ENCODE data around the gene SEPTIN12. TPM values are rescaled to one million over a fixed set of nuclear protein-coding genes. Genes with fewer than 3 reads are reported as not detected.
A peak's percentile ranks its signal among the peaks of the same experiment; 100 is the strongest.

The SEPTIN12 gene
- total and polyA plus RNA-seq, 7 donors: 0.41 TPM; not detected in 6

DNA sequence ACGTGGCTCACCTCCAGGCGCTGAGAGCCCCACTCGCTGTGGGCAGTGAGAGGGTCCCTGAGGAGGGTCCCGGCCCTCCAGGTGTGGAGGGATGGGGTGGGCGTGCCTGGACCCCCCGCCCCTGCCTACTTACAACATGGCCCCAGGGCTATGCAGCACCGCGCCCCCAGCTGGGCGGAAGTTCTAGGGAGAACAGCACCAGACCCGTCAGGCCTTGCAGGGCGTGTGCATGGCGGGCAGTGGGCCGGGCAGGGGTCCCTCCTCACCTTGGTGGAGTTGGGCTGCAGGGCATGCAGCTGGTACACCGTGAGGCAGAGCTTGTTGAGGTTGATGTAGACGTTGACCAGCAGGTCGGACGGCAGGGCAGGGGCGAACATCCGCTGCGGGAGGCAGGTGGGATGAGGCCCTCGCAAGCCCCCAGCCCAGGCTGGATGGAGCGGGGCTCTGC is 9.7 kb upstream of the SEPTIN12 start:
- H3K4me3 ChIP-seq: no peak overlapping the region
- WGBS, 3 donors: 92 to 95% (median 93%) methylated on average over 22 of the region's 22 CpGs
- H3K9me3 ChIP-seq: no peaks in the 10 kb centered on the region
- H3K27me3 ChIP-seq (ENCODE audit: insufficient read depth in 3 of 3, low read length in 2 of 3): no peaks in the 10 kb centered on the region
- H3K27ac ChIP-seq: no peak overlapping the region
- ATAC-seq (no peak), DNase-seq (no peak)
- peaks cover 12% of the 10 kb centered on the region for H3K4me1 ChIP-seq
- TF ChIP-seq, protein P1, sequence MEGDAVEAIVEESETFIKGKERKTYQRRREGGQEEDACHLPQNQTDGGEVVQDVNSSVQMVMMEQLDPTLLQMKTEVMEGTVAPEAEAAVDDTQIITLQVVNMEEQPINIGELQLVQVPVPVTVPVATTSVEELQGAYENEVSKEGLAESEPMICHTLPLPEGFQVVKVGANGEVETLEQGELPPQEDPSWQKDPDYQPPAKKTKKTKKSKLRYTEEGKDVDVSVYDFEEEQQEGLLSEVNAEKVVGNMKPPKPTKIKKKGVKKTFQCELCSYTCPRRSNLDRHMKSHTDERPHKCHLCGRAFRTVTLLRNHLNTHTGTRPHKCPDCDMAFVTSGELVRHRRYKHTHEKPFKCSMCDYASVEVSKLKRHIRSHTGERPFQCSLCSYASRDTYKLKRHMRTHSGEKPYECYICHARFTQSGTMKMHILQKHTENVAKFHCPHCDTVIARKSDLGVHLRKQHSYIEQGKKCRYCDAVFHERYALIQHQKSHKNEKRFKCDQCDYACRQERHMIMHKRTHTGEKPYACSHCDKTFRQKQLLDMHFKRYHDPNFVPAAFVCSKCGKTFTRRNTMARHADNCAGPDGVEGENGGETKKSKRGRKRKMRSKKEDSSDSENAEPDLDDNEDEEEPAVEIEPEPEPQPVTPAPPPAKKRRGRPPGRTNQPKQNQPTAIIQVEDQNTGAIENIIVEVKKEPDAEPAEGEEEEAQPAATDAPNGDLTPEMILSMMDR (IDR thresholded peaks at IDR 0.05): no peak
- intact Hi-C loops (cut with DNase I): no loop called here
- peaks cover 0 to 30% of the 10 kb centered on the region in 2 donors for H3K36me3 ChIP-seq (ENCODE audit: insufficient read depth in 1 of 2, low read depth in 1 of 2)

DNA sequence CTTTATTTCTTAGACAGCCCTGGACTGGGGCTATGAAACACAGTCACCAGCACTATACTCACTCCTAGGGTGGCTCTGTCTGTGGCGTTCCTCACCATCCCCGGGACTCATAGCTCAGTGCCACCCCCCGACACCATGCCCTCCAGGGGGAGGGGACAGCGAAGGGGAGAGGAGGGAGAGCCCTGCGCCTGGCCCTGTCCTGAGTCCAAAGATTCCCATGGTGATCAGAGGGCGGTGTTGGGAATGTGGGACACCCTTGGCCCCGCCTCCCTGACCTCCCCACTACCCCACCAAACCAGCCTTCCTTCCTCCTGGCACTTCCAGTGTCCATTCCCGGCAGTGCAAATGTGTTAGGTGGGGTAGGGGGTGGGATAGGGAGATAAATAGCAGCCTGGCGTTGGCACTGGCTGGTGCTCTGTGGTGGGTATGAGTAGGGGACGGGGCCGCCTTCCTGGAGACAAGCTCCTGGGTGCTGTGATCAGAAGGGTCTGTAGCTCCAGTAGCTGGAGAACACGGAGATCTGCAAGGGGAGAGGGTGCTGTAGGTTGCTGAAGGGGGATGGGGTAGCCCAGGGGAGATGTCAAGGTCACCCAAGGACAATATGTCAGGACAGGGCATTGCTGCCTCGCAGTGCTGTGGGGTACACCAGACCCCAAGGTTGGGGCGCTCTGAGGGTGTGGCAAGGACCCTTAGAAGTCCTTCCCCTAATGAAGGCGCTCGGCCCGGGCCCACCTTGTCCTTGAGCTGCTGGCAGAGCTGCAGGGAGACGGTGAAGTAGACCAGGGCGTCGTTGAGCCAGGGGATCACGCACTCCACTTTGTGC is 9.0 kb upstream of the SEPTIN12 start:
- H3K4me3 ChIP-seq: no peak overlapping the region
- WGBS, 3 donors: 84 to 90% (median 87%) methylated on average over 21 of the region's 21 CpGs
- no peaks in the 10 kb centered on the region for H3K27me3 ChIP-seq (ENCODE audit: insufficient read depth in 3 of 3, low read length in 2 of 3)
- H3K9me3 ChIP-seq: no peaks in the 10 kb centered on the region
- DNase-seq (no peak), ATAC-seq (no peak)
- TF ChIP-seq, protein P1 (IDR thresholded peaks at IDR 0.05): no peak
- no peak overlapping the region for H3K27ac ChIP-seq
- peaks cover 12% of the 10 kb centered on the region for H3K4me1 ChIP-seq
- intact Hi-C loops (cut with DNase I): no loop called here
- peaks cover 0 to 30% of the 10 kb centered on the region in 2 donors for H3K36me3 ChIP-seq (ENCODE audit: insufficient read depth in 1 of 2, low read depth in 1 of 2)

GRCh38 chr16:4795828-4796572 is 7.9 kb upstream of the SEPTIN12 start:
- no peak for ATAC-seq
- intact Hi-C loops (cut with DNase I): no loop called here
- Histone ChIP-seq H3K4me3 (no peak overlapping the region), H3K27me3 (ENCODE audit: insufficient read depth in 3 of 3, low read length in 2 of 3) (no peaks in the 10 kb centered on the region), H3K4me1 (peaks cover 4% of the 10 kb centered on the region), H3K36me3 (ENCODE audit: insufficient read depth in 1 of 2, low read depth in 1 of 2) (peaks cover 0 to 30% of the 10 kb centered on the region in 2 donors), H3K27ac (no peak overlapping the region), H3K9me3 (no peaks in the 10 kb centered on the region)
- TF ChIP-seq, protein P1 (IDR thresholded peaks at IDR 0.05): no peak
- no peak for DNase-seq
- WGBS, 3 donors: 91 to 93% (median 92%) methylated on average over 25 to 30 of the region's 30 CpGs

- WGBS, 3 donors: 68 to 75% (median 68%) methylated on average over 11 to 14 of the region's 14 CpGs
- ATAC-seq: peak in 1 of 4 donors; percentile 13
- no peak for DNase-seq
These were observed 7.2 kb upstream of the SEPTIN12 start, which contains the start of gene SMIM22 for GRCh38 chr16:4795181-4795827. TSS of gene SMIM22 (plus strand) at chr16:4795369. CDS start at chr16:4795735, 366 bp downstream.

More at GRCh38 chr16:4795181-4795827, 7.2 kb upstream of the SEPTIN12 start, which contains the start of gene SMIM22:
- Histone ChIP-seq H3K4me1 (no peaks in the 10 kb centered on the region), H3K27me3 (ENCODE audit: insufficient read depth in 3 of 3, low read length in 2 of 3) (no peaks in the 10 kb centered on the region), H3K27ac (no peak within 1 kb of the TSS), H3K4me3 (no peak within 1 kb of the TSS), H3K36me3 (ENCODE audit: insufficient read depth in 1 of 2, low read depth in 1 of 2) (peaks cover 0 to 30% of the 10 kb centered on the region in 2 donors), H3K9me3 (no peaks in the 10 kb centered on the region)
- intact Hi-C loops (cut with DNase I): no loop called here
- TF ChIP-seq, protein P1 (IDR thresholded peaks at IDR 0.05): no peak
